ENCODE results near the gene PERCC1. TPM values are rescaled to one million over a fixed set of nuclear protein-coding genes. Genes with fewer than 3 reads are reported as not detected.

The PERCC1 gene
- total RNA-seq, 2 experiments from 2014 or later: 0.30 TPM; not detected in 1

GRCh38 chr16:1394367-1394951, 36.4 kb upstream of the PERCC1 start:
- no peaks in the 10 kb centered on the region for H3K9me3 ChIP-seq (ENCODE audit: control insufficient read depth in 1 of 2, insufficient read depth in 1 of 2, low read length in 2 of 2)
- peaks cover 3% of the 10 kb centered on the region for H3K4me1 ChIP-seq (ENCODE audit: insufficient read depth, low read length)
- ATAC-seq (ENCODE audit: poor library complexity) (no peak), DNase-seq (no peak)
- no peak overlapping the region for H3K27ac Mint-ChIP-seq
- ChIA-PET POLR2A (no interaction called here), CTCF (no interaction called here)
- intact Hi-C loops (cut with DNase I, micrococcal nuclease): no loop called here
- H3K27me3 ChIP-seq (ENCODE audit: control insufficient read depth in 1 of 2, insufficient read depth in 2 of 2, low read length in 2 of 2): no peaks in the 10 kb centered on the region
- no peak overlapping the region for H3K27ac ChIP-seq (ENCODE audit: low read depth in 1 of 2, low read length in 2 of 2)
- no peaks in the 10 kb centered on the region for H3K27me3 Mint-ChIP-seq
- H3K36me3 ChIP-seq (ENCODE audit: insufficient read depth, low read length): peaks cover 60% of the 10 kb centered on the region
- TF ChIP-seq CTCF (IDR thresholded peaks at IDR 0.05): no peak
- H3K36me3 Mint-ChIP-seq (ENCODE audit: low read depth): peaks cover 46% of the 10 kb centered on the region
- H3K4me3 ChIP-seq (ENCODE audit: low read length): no peak overlapping the region
- H3K4me1 Mint-ChIP-seq (ENCODE audit: low read depth): no peaks in the 10 kb centered on the region
- no peaks in the 10 kb centered on the region for H3K9me3 Mint-ChIP-seq
- H3K4me3 Mint-ChIP-seq: no peak overlapping the region

GRCh38 chr16:1395444-1396031, 35.3 kb upstream of the PERCC1 start:
- Mint-ChIP-seq H3K4me1 (ENCODE audit: low read depth) (no peaks in the 10 kb centered on the region), H3K9me3 (no peaks in the 10 kb centered on the region), H3K4me3 (no peak overlapping the region), H3K27me3 (no peaks in the 10 kb centered on the region), H3K36me3 (ENCODE audit: low read depth) (peaks cover 48% of the 10 kb centered on the region), H3K27ac (no peak overlapping the region)
- no peak for ATAC-seq (ENCODE audit: poor library complexity)
- Histone ChIP-seq H3K27ac (ENCODE audit: low read depth in 1 of 2, low read length in 2 of 2) (no peak overlapping the region), H3K4me3 (ENCODE audit: low read length) (no peak overlapping the region), H3K27me3 (ENCODE audit: control insufficient read depth in 1 of 2, insufficient read depth in 2 of 2, low read length in 2 of 2) (no peaks in the 10 kb centered on the region), H3K9me3 (ENCODE audit: control insufficient read depth in 1 of 2, insufficient read depth in 1 of 2, low read length in 2 of 2) (no peaks in the 10 kb centered on the region), H3K36me3 (ENCODE audit: insufficient read depth, low read length) (peaks cover 57% of the 10 kb centered on the region), H3K4me1 (ENCODE audit: insufficient read depth, low read length) (no peaks in the 10 kb centered on the region)
- ChIA-PET CTCF (no interaction called here), POLR2A (no interaction called here)
- no peak for TF ChIP-seq CTCF (IDR thresholded peaks at IDR 0.05)
- intact Hi-C loops (cut with DNase I, micrococcal nuclease): no loop called here
- DNase-seq: no peak

GRCh38 chr16:1397779-1398178, 33.1 kb upstream of the PERCC1 start:
- no peak for TF ChIP-seq CTCF (IDR thresholded peaks at IDR 0.05)
- no peak overlapping the region for H3K4me3 Mint-ChIP-seq
- H3K9me3 ChIP-seq (ENCODE audit: control insufficient read depth in 1 of 2, insufficient read depth in 1 of 2, low read length in 2 of 2): no peaks in the 10 kb centered on the region
- H3K27ac Mint-ChIP-seq: no peak overlapping the region
- CTCF ChIA-PET: no interaction called here
- H3K27ac ChIP-seq (ENCODE audit: low read depth in 1 of 2, low read length in 2 of 2): no peak overlapping the region
- H3K27me3 Mint-ChIP-seq: no peaks in the 10 kb centered on the region
- H3K9me3 Mint-ChIP-seq: no peaks in the 10 kb centered on the region
- ATAC-seq (ENCODE audit: poor library complexity) (no peak), DNase-seq (no peak)
- no peaks in the 10 kb centered on the region for H3K4me1 ChIP-seq (ENCODE audit: insufficient read depth, low read length)
- no peak overlapping the region for H3K4me3 ChIP-seq (ENCODE audit: low read length)
- intact Hi-C loops (cut with DNase I, micrococcal nuclease): no loop called here
- peaks cover 48% of the 10 kb centered on the region for H3K36me3 Mint-ChIP-seq (ENCODE audit: low read depth)
- peaks cover 69% of the 10 kb centered on the region for H3K36me3 ChIP-seq (ENCODE audit: insufficient read depth, low read length)
- no peaks in the 10 kb centered on the region for H3K27me3 ChIP-seq (ENCODE audit: control insufficient read depth in 1 of 2, insufficient read depth in 2 of 2, low read length in 2 of 2)
- POLR2A ChIA-PET: interaction anchor here (0.7 kb wide), 1 partner anchor 574 kb away, joined by 3 read pairs; no protein-coding TSS in a partner anchor
- no peaks in the 10 kb centered on the region for H3K4me1 Mint-ChIP-seq (ENCODE audit: low read depth)
